Activated naive CD8-positive, alpha-beta T cell treated with anti-CD3 and anti-CD28 coated beads, Interleukin-2, amount 10 ng/mL, durations not matched to agents 7 days and 5 days (primary cell): Measurements from ENCODE around the gene CHI3L1. TPM values are rescaled to one million over a fixed set of nuclear protein-coding genes. Genes with fewer than 3 reads are reported as not detected.
A peak's percentile ranks its signal among the peaks of the same experiment; 100 is the strongest.

Experiments
- ATAC-seq: fragments of 150-1000 bp; cut with Tn5 transposase; one replicate; pipeline ENCODE4 v1.10.0; 2021; ENCODE audit warnings: low read depth, moderate library complexity
- POLR2A ChIA-PET: fragments of 350-600 bp; sonication (Branson Sonifier 250); formaldehyde crosslinking; loops from one replicate; lab custom pipeline; 2021; ENCODE audit warnings: antibody characterized with exemption; lab: Charles Lee
- DNase-seq: peaks from one replicate; pipeline ENCODE4 v3.0.0; 2021
- H3K27ac Mint-ChIP-seq: one replicate; pipeline ENCODE4 v1.8.0; 2022; ENCODE audit warnings: mild to moderate bottlenecking, mixed read lengths
- H3K27me3 Mint-ChIP-seq: one replicate; pipeline ENCODE4 v1.8.0; 2022; ENCODE audit warnings: mild to moderate bottlenecking, moderate library complexity, mixed read lengths
- H3K36me3 Mint-ChIP-seq: one replicate; pipeline ENCODE4 v1.8.0; 2021; ENCODE audit warnings: mild to moderate bottlenecking, mixed read lengths
- H3K4me1 Mint-ChIP-seq: one replicate; pipeline ENCODE4 v1.8.0; 2021; ENCODE audit warnings: mixed read lengths
- H3K4me3 Mint-ChIP-seq: one replicate; pipeline ENCODE4 v1.8.0; 2022; ENCODE audit warnings: mild to moderate bottlenecking, moderate library complexity, mixed read lengths
- H3K9me3 Mint-ChIP-seq: one replicate; pipeline ENCODE4 v1.8.0; 2021; ENCODE audit warnings: mixed read lengths
- total RNA-seq, 2 experiments: library from RNA; stranded (reverse); gene quantifications; one replicate each; pipeline ENCODE4 v1.2.3, GENCODE V29; 2021

Gene CHI3L1
- total RNA-seq, 2 experiments from 2014 or later: 0.37 to 0.53 TPM

GRCh38 chr1:203174324-203174985 lies 12.0 kb downstream of the CHI3L1 start:
- Mint-ChIP-seq H3K4me1 (no peaks in the 10 kb centered on the region), H3K4me3 (no peak overlapping the region), H3K9me3 (no peaks in the 10 kb centered on the region), H3K27ac (no peak overlapping the region), H3K27me3 (peaks cover 4% of the 10 kb centered on the region), H3K36me3 (no peaks in the 10 kb centered on the region)
- ATAC-seq: no peak
- POLR2A ChIA-PET: no interaction called here
- no peak for DNase-seq

DNA sequence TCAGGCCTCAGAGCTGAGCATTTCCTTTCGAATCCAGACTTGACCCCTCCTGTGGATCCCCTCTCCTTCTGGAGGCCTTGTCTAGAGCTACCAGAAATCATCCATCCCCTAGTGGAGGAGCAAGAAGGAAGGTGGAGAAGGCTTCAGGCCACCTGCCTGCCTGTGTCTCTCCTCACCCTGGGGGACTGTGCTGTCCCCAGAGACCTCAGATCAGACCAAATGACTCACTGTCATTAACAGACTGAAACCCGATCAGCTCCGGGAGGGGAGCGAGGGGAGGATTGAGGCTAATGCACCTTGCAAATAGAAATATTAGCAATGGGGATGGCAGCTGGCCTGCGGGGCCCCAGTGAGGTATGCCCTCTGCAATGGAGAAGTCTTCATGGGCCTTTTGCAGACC lies 12.9 kb downstream of the CHI3L1 start:
- no peak for ATAC-seq

GRCh38 chr1:203173011-203173555 lies 13.4 kb downstream of the CHI3L1 start:
- DNase-seq: no peak
- peaks cover 4% of the 10 kb centered on the region for H3K27me3 Mint-ChIP-seq
- no peak overlapping the region for H3K27ac Mint-ChIP-seq
- no peaks in the 10 kb centered on the region for H3K4me1 Mint-ChIP-seq
- H3K4me3 Mint-ChIP-seq: no peak overlapping the region
- H3K36me3 Mint-ChIP-seq: no peaks in the 10 kb centered on the region
- no peak for ATAC-seq
- POLR2A ChIA-PET: interaction anchor here (1.0 kb wide), 1 partner anchor 133 kb away, joined by 4 read pairs; no protein-coding TSS in a partner anchor
- no peaks in the 10 kb centered on the region for H3K9me3 Mint-ChIP-seq

More for the DNA sequence above, 12.9 kb downstream of the CHI3L1 start:
- H3K36me3 Mint-ChIP-seq: no peaks in the 10 kb centered on the region
- no peak overlapping the region for H3K4me3 Mint-ChIP-seq
- H3K4me1 Mint-ChIP-seq: no peaks in the 10 kb centered on the region
- POLR2A ChIA-PET: no interaction called here
- DNase-seq: no peak
- H3K27ac Mint-ChIP-seq: no peak overlapping the region
- H3K27me3 Mint-ChIP-seq: peaks cover 4% of the 10 kb centered on the region
- H3K9me3 Mint-ChIP-seq: no peaks in the 10 kb centered on the region

DNA sequence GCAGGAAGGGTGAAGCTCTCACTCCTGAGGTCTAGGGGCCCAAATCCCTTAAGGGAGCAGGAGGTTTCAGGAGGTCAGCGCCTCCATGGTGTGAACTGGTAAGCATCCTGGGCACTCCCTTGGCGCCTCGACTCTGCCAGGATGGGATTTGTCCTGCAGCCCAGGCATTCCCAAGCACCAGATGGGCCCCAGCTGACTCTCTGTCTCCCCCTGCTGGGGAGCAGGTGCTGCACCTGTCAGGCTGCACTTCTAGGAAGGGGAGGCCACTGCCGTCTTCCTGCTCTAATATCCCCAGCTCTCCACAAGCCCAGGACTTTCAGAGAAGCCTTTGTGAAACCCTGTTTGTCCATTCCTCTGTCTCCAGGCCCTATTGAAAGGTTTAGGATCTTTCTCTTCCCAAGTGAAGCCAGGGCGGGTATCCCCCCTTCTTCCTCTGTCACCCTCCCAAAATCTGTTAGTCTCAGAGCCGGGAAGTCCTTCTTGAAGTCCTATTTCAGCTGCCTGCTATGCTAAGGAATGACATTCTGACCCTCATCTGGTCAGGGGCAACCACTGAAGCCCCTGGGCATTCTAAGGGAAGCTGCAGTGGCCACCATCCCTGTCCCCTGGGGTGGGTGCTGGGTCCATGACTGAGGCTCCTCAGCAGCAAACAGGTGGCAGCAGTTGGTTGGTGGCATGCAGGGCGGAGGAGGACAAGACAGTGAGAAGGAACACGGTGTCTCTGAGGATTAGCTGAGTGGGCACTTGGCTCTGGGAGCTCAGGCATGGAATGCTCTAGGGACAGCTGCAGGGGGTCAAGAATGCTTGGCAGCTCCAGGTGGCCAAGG lies 14.1 kb downstream of the CHI3L1 start:
- Mint-ChIP-seq H3K27ac (no peak overlapping the region), H3K36me3 (no peaks in the 10 kb centered on the region), H3K4me3 (no peak overlapping the region), H3K4me1 (no peaks in the 10 kb centered on the region), H3K9me3 (no peaks in the 10 kb centered on the region), H3K27me3 (peaks cover 4% of the 10 kb centered on the region)
- ATAC-seq: peak; percentile 65
- DNase-seq: peak; percentile 65
- POLR2A ChIA-PET: interaction anchor here (1.0 kb wide), 1 partner anchor 133 kb away, joined by 4 read pairs; no protein-coding TSS in a partner anchor

- peaks cover 4% of the 10 kb centered on the region for H3K27me3 Mint-ChIP-seq
- ATAC-seq (no peak), DNase-seq (no peak)
These were observed 14.9 kb downstream of the CHI3L1 start for GRCh38 chr1:203171341-203172183.

DNA sequence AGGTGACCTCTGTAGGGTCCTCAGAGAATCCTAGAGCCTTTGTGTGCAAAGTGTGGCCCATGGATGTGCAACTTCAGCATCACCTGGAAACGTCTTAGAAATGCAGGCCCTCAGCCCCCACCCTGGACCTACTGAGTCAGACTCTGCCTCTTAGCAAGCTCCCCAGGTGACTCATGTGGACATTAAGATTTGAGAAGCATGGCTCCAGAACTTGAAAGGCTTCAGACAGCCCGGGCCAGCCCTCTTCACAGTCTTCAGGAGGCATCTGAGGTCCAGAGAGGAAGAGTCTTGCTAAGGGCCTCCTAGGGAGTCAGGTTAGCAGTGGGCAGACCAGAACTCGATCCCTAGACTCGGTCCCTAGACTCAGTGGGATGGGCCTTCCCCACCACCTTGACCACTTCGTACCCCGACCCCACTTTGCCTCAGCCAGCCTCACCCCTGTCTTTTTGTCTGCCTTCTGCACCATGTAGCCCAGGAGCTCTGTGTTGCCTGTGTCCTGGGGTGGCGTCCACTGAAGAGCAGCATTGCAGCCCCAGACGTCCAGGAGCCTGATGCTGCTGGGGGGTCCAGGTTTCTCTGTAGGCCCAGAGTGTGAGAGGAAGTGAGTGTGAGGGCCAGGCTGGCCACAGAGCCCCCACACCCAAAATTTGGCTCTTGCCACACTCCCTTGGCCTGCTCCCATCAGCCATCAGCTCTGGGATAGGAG lies 15.7 kb downstream of the CHI3L1 start:
- Mint-ChIP-seq H3K9me3 (no peaks in the 10 kb centered on the region), H3K36me3 (no peaks in the 10 kb centered on the region), H3K27ac (no peak overlapping the region), H3K4me1 (peaks cover 2% of the 10 kb centered on the region), H3K4me3 (no peak overlapping the region), H3K27me3 (peaks cover 4% of the 10 kb centered on the region)
- POLR2A ChIA-PET: no interaction called here
- no peak for ATAC-seq
- no peak for DNase-seq

More at GRCh38 chr1:203171341-203172183, 14.9 kb downstream of the CHI3L1 start:
- Mint-ChIP-seq H3K9me3 (no peaks in the 10 kb centered on the region), H3K4me3 (no peak overlapping the region), H3K27ac (no peak overlapping the region), H3K4me1 (peaks cover 1% of the 10 kb centered on the region), H3K36me3 (no peaks in the 10 kb centered on the region)
- POLR2A ChIA-PET: interaction anchor here (1.0 kb wide), 1 partner anchor 132 kb away, joined by 4 read pairs; no protein-coding TSS in a partner anchor

DNA sequence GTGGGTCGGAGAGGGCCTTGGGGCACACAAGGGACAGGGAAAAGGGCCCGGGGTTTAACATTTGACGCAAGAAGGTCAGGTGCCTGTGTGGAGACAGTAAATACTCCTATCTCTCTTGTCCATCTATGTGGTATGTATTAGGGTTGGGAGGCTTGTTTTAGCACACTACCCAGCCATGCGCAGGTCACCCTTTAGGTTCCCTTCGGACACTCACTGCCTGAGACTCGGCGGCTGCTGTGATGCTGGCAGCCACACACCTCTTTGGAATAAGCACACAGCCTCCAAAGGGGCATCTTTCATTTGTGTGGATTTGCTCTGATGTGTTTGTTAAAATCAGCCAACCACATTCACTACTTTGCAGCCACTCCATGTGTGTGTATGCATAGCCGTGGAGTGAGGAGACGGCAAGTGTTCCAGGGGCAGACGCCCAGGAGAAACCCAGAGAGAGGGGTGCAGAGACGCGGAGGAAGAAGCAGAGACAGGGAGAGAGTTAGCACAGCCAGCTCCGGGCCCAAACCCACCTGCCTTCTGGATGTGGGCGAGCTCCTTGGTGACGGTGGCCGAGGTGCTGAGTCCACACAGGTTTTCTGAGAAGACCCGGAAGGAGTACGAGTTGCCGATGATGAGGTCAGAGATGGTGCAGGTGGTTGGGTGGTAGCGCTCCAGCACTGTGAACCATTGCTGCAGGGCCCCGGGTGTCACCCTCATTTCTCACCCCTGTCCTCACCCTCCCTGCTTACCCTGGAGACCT lies 16.6 kb downstream of the CHI3L1 start:
- H3K27me3 Mint-ChIP-seq: peaks cover 11% of the 10 kb centered on the region
- POLR2A ChIA-PET: no interaction called here
- no peak for ATAC-seq
- peaks cover 2% of the 10 kb centered on the region for H3K4me1 Mint-ChIP-seq
- no peak overlapping the region for H3K4me3 Mint-ChIP-seq
- H3K27ac Mint-ChIP-seq: no peak overlapping the region
- H3K9me3 Mint-ChIP-seq: no peaks in the 10 kb centered on the region
- DNase-seq: no peak
- no peaks in the 10 kb centered on the region for H3K36me3 Mint-ChIP-seq

GRCh38 chr1:203168991-203169390 lies 17.5 kb downstream of the CHI3L1 start:
- Mint-ChIP-seq H3K4me1 (peaks cover 2% of the 10 kb centered on the region), H3K9me3 (no peaks in the 10 kb centered on the region), H3K36me3 (no peaks in the 10 kb centered on the region), H3K27ac (no peak overlapping the region), H3K4me3 (no peak overlapping the region), H3K27me3 (peaks cover 11% of the 10 kb centered on the region)
- ATAC-seq: no peak
- no peak for DNase-seq
- POLR2A ChIA-PET: no interaction called here

- POLR2A ChIA-PET: no interaction called here
- Mint-ChIP-seq H3K36me3 (no peaks in the 10 kb centered on the region), H3K27ac (no peak overlapping the region)
These were observed 18.2 kb downstream of the CHI3L1 start for GRCh38 chr1:203168256-203168786.

GRCh38 chr1:203167913-203168200 lies 18.6 kb downstream of the CHI3L1 start:
- POLR2A ChIA-PET: no interaction called here
- ATAC-seq: no peak
- Mint-ChIP-seq H3K27ac (no peak overlapping the region), H3K36me3 (no peaks in the 10 kb centered on the region), H3K4me3 (no peak overlapping the region), H3K4me1 (peaks cover 2% of the 10 kb centered on the region), H3K9me3 (no peaks in the 10 kb centered on the region), H3K27me3 (peaks cover 13% of the 10 kb centered on the region)
- no peak for DNase-seq

More at GRCh38 chr1:203168256-203168786, 18.2 kb downstream of the CHI3L1 start:
- H3K27me3 Mint-ChIP-seq: peaks cover 11% of the 10 kb centered on the region
- H3K9me3 Mint-ChIP-seq: no peaks in the 10 kb centered on the region
- ATAC-seq: no peak
- peaks cover 2% of the 10 kb centered on the region for H3K4me1 Mint-ChIP-seq
- DNase-seq: no peak
- H3K4me3 Mint-ChIP-seq: no peak overlapping the region

DNA sequence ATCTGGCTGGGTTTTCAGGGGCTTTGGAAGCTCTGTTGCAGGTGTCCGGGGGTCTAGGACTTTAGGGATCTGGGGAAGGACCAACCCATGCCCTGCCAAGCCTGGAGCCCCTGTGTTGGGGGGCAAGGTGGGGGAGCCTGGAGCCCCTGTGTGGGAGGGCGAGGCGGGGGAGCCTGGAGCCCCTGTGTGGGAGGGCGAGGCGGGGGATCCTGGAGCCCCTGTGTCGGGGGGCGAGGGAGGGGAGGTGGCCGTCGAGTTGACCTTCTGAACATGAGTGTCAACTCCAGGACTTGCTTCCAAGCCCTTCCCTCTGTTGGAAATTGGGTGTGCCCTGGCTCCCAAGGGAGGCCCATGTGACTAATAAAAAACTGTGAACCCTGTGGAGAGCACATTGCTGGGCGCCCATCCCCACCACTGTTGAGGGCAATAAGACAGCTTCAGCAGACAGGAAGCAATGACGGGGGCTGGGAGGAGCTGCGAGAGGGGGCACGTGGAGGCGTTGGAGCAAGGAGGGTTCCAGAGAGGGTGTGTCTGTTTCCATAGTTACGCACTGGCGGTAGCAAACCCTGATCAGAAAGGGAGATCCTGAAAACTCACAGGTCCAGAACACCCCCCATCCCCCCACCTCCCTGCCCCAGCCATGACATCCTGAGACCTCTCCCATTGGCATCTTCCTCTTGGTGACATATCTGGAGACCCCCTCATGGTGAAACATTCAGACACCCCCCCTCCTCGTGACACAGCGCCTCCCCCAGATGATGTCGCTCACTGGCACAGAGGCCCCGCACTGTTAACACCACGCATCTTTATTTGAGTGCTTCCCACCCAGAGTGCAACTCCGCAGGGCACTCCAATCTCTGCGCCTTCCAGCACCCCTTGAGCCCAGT lies 19.2 kb downstream of the CHI3L1 start:
- H3K27ac Mint-ChIP-seq: no peak overlapping the region
- H3K4me1 Mint-ChIP-seq: peaks cover 2% of the 10 kb centered on the region
- peaks cover 13% of the 10 kb centered on the region for H3K27me3 Mint-ChIP-seq
- POLR2A ChIA-PET: no interaction called here
- no peak for DNase-seq
- no peaks in the 10 kb centered on the region for H3K36me3 Mint-ChIP-seq
- H3K4me3 Mint-ChIP-seq: no peak overlapping the region
- no peak for ATAC-seq
- H3K9me3 Mint-ChIP-seq: no peaks in the 10 kb centered on the region
